Measurements from ENCODE around the gene HILPDA.

The HILPDA gene, protein sequence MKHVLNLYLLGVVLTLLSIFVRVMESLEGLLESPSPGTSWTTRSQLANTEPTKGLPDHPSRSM

DNA sequence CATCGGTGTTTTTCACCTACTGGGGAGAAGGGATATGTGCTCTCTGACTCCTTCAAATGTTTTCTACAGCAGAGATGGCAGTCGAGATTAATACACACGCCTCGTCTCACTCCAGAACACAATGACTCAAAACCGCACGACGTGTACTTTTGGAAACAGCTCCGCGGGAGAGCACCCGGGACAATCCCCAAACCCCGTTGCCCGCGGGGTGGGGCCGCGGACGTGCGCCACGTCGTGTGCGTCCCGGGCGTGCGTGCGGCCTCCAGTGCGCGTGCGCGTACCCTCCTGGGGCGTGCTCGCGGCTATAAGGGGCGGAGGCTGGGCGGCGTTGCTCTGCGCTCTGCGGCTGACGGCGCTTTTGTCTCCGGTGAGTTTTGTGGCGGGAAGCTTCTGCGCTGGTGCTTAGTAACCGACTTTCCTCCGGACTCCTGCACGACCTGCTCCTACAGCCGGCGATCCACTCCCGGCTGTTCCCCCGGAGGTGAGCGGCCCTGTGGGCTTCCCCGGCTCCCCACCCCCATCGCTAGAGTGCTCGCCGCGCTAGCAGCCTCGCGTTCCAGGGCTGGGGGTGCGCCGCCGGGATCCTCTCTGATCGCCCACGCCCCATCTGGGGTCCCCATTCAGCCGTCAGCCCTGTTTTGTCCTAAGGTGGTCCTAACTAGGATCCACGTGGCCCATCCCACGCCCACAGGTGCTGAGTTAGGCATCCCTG lies at the start of gene HILPDA:
HILPDA (plus strand) TSS at position 336 of the 712 bp plus-strand sequence. CDS start 1,391 bp downstream, outside the sequence.
- DNase-seq: peak; percentile 89 to 92

DNA sequence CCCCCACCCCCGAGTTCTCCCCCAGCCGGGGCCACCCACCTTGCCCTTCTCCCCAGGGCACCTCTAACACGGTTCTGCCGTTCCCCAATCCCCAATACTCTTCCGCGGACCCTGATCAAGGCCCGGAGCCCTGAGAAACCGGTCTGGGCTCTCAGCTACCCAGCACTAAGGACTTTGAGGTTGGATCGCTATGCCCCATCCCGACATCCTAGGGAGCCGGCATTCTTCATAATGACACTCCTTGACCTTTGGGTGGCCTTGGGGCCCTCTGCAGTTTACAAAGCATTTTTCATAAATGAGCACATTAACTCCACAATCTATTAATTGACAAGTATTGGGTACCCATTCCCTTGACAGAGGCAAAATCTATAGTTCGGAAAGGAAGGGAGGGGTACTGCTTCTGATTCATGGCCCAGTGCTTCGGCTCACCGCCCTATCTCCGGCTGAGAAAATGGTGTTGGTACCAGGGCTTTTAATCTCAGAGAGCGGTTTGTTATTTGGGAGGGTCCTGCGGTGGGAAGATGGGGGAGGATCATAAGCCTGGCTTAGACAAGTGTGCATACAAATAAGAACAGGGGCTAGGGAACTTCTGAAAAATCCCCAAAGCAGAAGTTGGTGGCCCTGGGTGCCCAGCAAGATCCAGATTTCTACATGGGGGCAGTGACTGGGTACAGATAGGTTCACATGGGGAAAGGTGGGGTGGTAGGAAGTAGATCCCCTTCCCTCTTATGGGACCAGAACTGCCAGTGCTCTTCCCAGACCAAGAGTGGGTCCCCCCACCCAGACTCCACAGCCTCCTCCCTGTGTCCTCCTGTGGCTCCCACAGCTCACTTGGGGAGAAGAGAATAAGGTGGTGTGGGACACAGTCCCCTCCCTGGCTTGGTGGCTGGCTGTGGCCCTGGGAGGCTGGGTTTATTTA lies 49.1 kb upstream of the HILPDA start:
- no peak for DNase-seq

DNA sequence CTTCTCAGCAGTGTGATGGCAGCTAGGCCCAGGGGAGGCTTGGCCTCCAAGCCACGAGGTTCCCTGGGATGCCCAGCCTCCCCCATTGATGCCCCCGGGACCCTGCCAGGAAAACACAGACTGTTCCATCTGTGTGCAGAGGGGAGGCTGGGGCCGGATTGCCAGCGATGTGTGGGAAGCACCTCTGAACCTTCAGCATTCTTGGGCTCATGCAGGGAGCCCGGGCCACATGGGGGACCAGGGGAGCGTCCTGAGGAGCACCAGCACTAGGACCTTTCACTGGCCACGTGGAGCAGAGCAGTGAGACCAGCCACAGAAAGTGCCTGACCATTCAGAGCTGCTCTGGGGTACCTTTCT lies 48.5 kb upstream of the HILPDA start:
- no peak for DNase-seq

DNA sequence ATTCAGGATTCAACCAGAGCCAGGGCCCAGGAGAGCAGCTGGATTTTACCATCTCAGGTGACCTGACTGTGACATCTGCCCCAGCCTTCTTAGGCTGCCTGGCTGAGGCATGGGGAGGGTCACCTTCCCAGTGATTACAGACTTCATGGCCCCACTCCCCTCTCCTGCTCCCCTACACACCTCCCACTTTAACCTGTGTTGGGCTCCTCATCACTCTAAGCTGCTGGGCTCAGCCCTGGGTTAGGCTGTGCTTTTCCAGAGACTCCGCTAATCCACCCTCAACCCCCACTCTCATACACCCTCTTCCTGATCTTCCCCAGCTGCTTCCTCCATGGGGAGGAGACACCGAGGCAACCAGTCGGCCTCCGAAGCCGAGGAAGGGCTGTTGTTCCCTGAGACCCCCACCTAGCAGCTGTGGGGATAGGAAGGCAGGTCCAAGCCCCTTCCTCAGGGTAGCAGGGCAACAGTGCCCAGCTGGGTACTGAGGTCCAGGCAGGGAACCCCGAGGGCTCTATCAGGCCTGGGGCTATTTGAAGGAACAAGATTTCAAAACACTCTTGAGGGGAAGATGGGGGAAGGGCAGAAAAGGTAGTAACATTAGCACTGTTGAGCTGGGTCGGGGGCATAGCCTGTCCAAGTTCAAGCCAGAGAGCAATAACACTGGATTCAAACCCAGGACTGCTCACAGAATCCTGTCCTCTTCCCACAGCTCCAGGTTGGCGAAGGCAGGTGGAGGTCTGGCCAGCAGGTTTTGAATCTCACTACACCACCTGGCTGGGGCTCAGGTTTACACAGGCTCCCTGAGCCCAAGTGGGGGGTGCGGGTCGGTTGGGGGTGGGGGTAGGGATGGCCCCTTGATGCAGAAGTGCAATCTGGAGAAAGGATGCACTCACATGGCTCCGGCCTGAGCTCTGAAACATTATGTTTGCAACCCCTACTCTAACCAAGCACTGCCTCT lies 47.6 kb upstream of the HILPDA start:
- no peak for DNase-seq

DNA sequence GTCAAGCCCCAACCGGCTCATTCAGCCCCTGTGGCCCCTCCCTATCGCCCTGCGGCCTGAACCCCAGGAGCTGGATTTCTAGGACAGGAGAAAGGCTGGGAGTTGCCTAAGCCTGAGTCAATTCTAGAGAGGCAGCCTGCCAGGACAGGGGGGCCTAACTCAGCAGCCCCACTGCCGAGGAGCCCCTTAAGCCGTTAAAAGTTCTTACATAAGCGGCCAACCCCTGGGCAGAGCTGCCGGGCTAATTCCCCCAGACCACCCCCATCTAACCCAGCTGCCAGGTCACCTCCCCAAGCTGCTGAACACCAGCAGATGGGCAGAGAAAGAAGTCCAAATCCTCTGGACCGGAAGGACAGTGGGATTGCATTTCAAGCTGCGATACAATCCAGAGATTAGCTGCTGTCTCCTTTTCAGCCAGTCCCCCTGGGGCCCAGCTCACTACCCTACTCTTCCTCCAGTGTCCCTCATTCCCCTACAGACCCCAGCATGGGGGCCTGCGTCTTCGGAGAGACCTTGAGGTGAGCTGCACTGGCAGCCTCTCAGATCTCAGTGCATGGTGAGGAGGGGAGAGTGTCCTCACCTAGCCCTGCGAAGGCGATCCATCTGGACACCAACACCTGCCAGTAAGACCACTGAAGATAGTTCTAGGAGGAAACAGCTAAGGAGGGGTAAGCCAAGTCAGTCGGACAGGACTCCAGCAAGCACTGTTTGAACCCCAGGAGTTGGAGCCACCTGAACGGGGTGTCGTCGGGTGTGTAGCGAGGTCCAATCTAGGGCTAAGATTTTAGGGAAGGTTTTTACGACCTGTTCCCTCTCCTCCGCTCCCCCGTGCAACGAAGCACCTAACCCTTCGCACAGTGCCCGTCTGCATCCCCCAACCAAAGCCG lies 46.7 kb upstream of the HILPDA start:
- no peak for DNase-seq

DNA sequence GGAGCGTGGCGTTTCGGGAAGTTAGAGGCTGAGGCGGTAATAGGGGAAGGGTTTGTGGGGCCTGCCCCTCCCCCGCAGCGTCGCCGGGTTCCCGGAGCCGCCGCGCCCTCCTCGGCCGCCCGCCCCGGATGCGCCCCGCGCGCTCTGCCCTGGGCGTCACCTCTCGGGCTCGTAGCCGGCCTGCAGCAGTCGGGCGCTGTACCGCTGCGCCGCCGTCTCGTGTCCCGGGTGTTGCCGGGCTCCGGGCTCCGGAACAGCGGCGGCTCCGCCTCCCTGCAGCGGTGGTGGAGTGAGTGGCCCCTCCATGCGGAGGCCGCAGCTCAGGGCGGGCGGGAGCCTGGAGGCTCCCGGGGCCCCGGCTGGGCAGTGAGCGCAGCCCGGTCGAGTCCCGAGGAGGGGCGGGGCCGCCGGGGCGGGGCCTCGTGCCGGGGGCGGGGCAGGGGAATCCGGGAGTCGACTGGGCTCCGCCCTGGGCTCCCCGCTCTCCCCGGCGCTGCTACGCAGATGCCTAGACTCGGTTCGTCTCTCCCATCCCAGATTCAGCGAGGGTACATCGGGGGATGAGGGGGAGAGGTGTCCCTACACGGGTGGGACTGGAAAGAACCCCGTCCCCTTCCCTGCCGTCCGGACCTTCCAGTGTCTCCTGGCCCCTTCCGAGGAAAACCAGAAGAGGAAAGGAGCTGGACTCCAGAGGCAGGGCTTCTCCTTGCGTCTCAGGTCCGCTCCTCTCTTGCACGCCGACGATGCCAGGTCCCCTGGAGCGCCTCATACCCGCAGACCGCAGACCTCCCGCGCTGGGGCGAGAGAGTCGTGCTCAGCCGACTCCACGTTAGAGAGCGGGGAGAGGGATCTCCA lies 45.9 kb upstream of the HILPDA start, which contains the start of gene IMPDH1:
IMPDH1 (minus strand) TSS at position 387 of the 855 bp plus-strand sequence; CDS start at position 306, 81 bp downstream.
- DNase-seq: peak; percentile 78 to 80

DNA sequence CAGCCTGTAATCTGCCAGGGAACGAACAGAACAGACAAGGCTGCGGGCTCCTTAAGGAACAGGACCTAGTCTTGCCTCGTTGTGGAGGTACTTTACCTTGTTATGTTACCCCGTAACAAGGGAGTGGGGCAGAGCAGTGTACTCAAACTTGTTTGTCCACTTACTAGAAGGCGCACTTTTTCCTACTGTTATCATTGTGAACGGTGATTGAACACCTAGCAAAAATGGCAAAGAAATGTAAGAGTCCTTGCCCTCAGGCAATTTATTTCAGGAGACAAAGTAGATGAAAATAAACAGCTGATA lies 45.3 kb upstream of the HILPDA start:
- DNase-seq: no peak

DNA sequence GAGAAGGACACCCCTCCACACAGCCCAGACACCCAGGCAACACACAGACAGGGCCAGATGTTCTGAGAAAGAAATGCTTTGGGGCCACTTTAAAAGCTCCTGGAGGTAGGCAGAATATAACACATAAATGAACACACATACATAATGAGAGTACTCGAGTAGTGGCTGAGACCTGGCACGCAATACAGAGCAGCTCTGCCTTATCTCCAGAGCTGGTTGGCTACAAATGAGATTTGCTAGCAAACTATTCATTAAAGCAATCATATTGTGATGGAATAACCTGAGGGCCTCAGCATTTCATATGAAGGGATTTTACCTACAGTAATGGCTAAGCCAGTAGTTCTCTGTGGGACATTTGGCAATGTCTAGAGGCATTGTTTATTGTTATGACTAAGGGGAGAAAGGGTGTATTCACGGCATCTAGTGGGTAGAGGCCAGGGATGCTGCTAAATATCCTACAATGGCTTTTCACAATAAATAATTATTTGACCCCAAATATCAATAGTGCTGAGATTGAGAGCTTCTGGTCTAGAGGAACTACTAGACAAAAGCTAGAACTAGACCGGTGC lies 40.4 kb upstream of the HILPDA start:
- no peak for DNase-seq

DNA sequence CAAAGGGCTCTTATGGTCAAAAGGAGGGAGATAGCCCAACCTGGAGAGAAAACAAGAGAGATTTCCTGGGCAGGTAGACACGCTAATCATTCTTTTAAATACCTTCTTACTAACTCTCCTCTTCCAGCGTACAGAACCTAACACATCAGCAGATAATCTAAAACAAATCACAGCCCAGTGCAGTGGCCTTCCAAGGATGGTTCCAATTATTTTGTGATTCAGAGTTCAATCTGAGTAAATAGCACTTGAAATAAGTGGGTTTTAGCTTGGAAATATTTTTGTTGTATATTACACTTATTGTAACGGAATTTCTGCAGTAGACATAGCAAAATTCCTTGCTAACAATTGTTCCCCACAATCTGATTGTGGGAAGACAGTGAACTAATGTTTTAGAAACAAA lies 38.6 kb upstream of the HILPDA start:
- no peak for DNase-seq

DNA sequence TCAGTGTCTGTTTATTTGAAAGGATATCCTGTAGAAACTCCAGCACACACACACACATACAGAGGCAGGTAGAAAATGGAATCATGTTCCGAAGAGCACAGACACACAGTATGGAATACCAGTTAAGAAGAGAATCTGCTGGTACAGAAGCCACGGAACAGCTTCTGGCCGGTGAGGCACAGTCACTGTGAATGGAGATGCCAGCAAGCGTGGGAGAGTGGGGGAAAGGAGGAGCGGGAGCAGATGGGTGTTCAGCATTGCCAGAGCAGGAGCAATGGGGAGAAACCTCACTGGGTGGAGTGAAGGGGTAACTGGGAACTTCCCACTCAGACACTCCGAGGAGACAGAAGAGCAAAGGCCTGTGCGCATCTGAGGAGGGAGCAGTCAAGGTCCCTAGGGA lies 36.4 kb upstream of the HILPDA start:
- DNase-seq: no peak

DNA sequence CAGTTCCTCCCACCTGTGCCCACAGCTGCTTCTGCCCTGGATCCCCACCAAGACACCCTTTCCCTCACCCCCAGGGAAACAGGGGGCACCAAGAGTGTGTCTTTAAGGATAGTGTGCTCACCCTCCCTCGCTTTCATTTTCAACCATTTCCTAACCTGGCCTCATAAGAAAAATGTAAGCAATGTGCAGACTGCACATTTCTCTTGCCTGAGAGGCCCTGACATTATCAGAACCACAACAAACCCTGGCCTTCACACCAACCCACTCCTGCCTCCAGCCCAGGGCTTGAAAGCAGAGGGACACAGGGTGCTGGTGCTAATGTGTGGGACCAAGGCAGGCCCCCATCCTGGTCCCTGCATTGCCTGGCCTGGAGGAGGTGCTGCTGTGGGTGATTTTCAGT lies 34.9 kb upstream of the HILPDA start:
- DNase-seq: no peak

DNA sequence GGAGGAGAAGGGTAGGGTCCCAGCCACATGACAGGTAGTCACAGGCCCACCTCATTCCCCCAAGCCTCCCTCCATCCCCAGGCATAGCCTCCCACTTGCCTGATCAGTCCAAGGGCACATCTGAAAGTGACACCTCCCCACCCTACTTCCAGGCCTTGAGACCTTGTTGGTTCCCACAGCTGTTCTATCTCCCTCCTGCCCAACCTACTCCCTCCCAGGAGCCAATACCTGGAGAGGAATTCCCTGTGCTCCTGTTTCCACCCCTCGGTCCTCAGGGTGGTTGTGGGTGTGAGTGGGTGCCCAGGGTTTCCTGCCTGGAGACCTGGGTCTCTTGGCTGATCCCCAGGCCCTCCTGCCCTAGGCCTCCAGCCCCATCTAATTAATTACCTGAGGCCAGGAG lies 34.3 kb upstream of the HILPDA start:
- no peak for DNase-seq

DNA sequence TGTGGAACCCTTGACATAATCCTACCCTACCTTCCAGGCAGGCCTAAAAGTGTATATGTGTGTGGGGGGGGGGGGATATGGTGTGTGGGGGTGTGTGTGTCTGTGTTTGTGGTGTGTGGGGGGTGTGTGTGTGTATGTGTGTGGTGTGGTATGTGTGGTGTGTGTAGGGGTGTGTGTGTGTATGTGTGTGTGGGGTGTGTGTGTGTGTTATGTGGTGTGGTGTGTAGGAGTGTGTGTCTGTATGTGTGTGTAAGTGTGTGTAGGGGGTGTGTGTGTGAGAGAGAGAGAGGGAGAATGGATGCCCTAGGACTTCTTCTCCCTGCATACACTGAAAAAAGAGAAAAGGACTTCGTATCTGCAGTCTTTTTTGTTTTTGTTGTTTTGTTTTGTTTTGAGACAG lies 33.6 kb upstream of the HILPDA start:
- no peak for DNase-seq

DNA sequence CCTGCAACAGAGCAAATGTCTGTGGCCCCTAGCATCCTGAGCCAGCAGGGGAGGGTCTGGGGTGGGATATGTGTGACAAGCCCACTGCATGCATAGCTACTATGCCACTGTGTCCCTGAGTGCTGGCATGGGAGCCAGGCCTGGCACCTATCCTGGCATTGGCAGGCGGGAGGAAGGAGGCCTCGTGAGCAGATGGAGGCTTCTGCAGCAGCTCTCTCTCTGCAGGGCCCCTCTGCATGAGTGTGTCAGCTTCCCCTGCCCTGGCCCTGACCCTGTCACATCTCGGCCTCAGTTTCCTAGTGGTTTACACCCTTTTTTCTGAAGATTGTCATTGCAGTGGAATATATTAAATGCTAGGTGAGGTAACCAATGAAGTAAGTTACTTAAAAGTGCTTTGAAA lies 32.8 kb upstream of the HILPDA start:
- DNase-seq: no peak

DNA sequence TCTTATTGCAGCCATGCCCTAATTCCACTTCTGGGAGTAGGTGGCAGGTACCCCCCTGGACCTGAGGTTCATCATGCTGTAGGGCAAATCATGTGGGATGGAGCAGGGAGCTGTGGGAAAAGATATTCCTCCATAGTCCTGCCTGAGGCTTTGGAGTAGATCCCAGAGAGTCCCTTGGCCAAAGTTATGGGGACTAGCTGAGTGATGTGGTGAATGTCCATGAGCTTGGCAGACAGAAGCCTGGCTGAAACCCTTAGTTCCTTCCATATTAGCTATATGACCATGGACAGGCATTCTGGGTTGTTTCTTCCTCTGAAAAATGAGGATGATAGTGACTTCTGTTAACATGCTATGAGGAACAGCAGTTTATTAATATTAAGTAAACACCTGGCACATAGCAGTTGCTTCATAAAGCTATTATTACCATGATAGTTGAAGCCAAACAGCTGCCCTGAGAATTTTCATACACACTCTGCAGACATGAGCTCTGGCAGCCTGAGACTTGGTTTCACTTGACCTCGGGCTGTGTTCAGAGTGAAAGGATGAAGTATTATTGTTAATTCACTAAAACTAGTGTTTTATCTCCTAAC lies 30.9 kb upstream of the HILPDA start:
- DNase-seq: no peak

DNA sequence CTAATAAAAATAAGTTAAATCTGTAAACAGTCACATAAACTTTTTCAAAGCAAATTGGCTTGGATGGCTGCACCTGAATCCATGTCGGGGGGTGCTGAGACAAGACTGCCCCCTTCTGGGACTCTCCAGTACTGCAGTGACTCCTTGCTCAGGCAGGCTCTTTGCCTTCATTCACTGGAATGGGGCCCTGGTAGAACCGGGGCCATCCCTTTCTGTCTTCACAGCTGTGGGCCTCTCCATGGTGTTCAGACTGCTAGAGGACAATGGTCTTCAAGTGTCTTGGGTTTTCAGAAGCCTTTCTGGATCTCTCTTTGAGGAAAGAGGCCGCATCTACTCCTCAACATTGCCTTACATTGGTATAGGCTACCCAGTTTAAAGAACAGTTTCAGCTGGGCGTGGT lies 29.8 kb upstream of the HILPDA start:
- DNase-seq: peak; percentile 65 to 81

DNA sequence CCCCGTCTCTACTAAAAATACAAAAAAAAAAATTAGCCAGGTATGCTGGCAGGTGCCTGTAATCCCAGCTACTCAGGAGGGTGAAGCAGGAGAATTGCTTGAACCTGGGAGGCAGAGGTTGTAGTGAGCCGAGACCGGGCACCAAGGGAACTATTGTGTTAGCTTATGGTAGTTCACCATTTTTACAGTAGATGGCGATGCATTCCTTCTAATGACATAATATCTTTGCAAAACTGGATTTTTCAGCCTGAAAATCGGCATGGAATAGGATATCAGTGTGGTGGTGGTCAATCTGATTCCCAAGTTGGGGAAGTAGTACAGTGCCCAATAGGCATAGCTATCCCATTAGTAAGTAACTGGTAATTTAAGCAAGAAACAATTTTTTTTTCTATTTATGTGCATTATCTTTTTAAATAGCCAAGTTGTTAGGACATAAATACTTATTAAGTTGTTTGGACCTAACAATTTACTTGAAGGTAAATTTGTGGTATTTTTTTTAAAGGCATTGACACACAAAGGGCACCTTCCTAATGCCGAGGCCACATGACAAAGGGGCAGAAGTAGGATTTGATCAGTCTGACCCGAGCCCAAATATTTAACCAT lies 28.3 kb upstream of the HILPDA start:
- DNase-seq: no peak

DNA sequence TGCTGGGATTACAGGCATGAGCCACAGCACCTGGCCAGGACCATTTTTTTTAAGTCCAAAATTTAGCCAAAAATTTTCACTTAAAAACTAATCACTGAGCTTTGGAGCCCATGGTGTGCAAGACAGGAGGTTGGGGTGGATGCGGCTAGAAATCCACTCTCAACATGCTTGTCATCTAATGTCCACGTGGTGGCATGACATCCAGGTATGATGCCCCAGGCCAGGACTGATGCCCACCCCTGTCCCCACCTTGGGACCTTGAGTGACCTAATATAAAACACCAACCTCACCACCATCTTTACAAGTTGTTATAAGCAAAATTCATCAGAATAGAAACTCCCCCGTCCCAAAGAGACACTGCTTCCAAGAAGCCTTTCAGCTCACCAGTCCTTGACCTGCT lies 25.5 kb upstream of the HILPDA start:
- no peak for DNase-seq

DNA sequence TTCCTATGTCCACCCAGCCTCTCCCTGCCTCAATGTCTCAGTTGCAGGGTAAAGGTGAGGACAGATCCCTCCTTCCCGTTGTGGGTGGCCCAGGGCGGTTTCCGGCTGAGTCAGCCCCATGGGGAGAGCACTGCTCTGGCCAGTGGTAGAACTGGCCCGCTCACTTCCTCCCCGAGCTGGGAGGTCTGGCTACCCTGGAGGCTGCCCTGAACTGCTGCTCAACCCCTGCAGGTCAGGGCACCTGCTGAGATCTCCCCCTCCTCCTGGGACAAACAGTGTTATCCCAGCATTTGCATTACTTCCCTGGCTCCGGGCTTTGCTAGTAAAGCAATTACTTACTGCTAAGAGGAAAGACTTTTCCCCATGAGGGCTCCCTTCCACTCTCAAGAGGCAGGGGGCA lies 24.5 kb upstream of the HILPDA start:
- no peak for DNase-seq

DNA sequence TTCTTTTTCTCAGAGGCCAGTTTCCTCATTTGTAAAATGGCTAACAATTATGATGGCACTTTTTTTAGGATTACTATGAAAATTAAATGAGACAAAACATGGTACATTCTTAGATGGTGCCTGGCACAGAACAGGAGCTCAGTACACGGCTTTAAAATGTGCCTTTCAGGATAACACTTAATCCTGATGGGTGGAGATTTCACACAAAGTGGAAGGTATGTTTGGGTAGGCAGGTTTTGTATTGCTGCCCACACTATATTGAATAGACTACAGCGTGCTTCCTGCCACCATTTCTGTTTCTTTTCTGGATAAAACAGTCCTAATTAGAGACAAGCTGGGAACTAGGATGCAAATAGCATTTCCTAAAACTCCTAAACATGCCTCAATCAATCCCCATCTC lies 23.9 kb upstream of the HILPDA start:
- DNase-seq: no peak
